Glomerular visceral epithelial cell (primary cell): Measurements from ENCODE around the gene ZNF697.

Experiments used
- DNase-seq: peaks from one replicate; pipeline ENCODE4 v3.0.0-alpha.2; 2016; ENCODE audit errors: extremely low spot score

Gene ZNF697

DNA sequence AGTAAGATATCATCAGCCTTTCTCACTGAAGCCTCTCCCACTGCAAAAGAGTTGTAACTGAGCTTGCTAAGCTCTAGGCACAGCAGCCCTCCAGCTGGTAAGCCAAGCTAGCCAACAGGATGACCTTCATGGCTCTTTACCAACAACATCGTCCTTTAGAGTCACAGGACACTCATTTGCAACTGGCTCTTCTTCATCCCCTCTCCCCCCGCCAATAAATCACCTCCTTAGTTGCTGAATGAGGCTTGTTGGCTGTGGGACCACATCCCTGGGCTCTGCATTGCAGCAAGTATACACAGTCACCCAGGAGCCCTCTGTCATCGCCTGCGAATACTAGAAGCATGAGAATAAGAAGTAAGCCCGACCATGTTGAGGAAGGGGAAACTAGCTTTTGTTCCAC lies 16.0 kb upstream of the ZNF697 start:
- DNase-seq, result no peak

GRCh38 chr1:119662034-119662437 lies 14.0 kb upstream of the ZNF697 start:
- DNase-seq, result no peak

GRCh38 chr1:119660253-119661083 lies 12.4 kb upstream of the ZNF697 start:
- no peak for DNase-seq

GRCh38 chr1:119659628-119660027 lies 11.6 kb upstream of the ZNF697 start:
- no peak for DNase-seq

- no peak for DNase-seq
These were observed 8.4 kb upstream of the ZNF697 start for GRCh38 chr1:119656410-119656955.

DNA sequence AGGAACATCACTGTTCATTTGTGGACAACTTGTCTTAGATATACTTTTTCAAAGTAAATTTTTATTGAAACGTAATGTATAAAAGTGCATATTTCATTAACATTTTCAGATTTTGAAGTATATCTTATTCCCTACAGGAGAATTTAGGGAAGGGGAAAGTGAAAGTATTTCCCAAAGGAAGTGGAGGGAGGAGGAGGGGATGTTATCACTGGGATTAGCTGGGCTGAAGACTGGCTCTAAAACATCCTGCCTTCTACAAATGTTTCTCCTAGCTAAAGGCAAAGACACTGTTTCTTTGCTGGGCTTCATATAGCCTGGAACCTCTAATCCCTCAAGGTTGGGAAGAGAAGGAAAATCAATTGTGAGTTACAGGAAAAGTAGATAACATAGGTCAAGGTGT lies 7.1 kb upstream of the ZNF697 start:
- DNase-seq, result no peak

- DNase-seq, result no peak
These were observed 5.7 kb upstream of the ZNF697 start for GRCh38 chr1:119653839-119654170.

- DNase-seq, result no peak
These were observed 5.2 kb upstream of the ZNF697 start for GRCh38 chr1:119653135-119653838.

- no peak for DNase-seq
These were observed 4.5 kb upstream of the ZNF697 start for GRCh38 chr1:119652587-119652986.

DNA sequence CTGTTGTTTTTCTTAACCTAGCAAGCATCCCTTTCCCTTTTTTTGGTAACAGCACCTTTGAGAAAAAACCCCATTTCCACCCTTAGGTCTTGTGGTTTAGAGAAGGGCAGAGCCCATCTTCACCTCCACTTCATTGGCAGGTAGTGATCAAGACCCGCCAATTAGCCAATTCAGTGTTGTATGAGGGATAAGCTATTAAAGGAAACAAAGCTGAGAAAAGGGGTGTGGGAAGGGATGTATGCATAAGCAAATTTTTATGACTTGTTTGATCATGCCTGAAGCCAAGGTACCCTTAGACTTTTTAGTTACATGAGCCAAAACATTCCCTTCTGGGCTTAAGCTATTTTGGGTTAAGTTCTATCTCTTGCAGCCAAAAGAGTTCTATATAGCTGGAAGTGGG lies 3.6 kb upstream of the ZNF697 start:
- DNase-seq, result no peak

GRCh38 chr1:119651133-119651532 lies 3.1 kb upstream of the ZNF697 start:
- no peak for DNase-seq

- DNase-seq, result no peak
These were observed 546 bp upstream of the ZNF697 start for GRCh38 chr1:119648620-119649004.

DNA sequence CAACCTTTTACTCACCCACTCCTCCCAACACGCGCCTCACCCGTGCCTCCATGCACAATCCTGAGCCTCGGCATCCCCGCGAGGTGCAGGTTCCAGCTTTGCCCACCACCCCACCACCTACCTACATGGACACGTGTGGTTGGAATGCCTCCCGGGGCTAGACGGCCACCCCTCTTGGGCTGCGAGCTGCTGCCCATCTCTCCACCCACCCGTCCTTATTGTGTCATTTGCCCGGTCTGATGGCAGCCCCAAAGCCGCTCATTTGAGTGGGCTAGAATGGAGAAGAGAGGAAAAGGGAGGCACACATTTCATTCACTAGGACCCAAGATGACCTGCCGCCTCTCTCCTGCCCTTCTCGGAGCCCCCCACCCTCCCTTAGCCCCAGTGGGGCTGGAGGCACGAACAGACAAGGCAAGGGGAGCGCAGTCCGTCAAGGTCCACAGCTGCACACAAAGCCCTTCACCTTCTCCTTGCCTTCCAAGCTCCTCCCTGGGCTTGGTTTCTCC lies 785 bp downstream of the ZNF697 start:
- DNase-seq, result no peak

GRCh38 chr1:119646521-119647227 lies 1.4 kb downstream of the ZNF697 start:
- DNase-seq, result peak; percentile 86

DNA sequence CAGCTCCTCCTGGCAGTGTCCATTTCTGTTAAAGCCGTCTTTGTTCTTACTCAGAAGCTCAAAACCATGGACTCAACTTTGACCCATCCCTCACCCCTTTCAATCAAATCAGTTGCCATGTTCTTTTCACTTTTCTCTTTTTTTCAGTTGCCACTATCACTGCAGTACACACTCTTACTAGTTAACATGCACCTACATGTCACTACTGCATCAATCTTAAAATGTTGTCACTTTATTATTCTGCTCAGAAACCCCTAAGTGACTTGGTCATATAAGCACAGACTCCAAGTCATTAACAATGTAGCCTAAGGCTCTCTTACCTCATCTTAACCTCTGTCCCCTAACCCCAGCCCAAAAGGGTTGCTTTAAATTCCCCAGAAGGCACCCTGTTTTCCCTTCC lies 9.0 kb downstream of the ZNF697 start:
- no peak for DNase-seq

GRCh38 chr1:119637710-119638109 lies 10.4 kb downstream of the ZNF697 start:
- no peak for DNase-seq

- peak; percentile 32 for DNase-seq
These were observed 11.5 kb downstream of the ZNF697 start for GRCh38 chr1:119636491-119637089.

DNA sequence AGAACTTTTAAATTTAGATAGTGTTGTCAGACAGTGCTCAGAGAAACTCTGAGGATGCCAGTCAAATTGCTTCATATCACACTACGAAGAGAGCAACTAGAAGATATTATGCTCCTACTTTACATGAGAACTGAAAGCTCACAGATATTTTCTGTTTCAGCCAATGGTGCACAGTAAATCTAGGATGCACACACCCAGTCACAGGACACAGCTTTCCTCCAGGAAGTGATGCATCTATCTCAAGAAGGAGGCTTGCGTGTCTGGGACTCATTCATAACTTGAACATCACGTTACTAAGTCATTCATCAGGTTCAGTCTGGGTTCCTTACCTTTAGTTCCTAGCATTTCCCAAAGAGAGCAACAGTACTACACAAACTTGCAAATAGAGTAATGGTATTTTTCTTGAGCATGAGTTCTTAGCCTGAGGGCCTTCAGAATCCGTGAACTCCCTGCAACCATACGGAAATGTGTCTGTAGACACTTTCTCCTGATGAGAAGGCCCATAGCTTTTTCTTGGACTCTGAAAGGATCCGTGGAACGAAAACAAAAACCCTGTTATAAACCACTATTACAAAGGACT lies 12.2 kb downstream of the ZNF697 start:
- DNase-seq, result peak; percentile 44

DNA sequence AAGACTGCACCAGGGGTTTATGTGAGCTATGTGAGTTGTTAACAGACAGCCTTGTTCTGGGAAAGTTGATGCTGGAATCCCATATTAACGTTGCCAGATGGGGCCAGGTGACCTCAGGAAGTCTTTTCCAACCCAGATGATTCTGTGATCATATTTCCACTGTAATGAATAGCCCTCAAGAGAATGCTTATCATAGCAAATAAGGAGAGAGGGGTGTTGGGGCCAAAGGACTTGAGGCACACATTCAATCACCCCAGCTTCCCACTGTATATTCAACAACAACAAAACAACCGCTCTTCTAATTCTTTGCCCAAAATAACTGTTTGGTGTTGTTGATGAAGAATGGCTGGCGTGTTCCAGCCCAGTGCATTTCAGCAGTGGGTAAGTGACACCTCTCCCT lies 14.1 kb downstream of the ZNF697 start:
- no peak for DNase-seq

- DNase-seq, result no peak
These were observed 14.5 kb downstream of the ZNF697 start for GRCh38 chr1:119633575-119633974.

DNA sequence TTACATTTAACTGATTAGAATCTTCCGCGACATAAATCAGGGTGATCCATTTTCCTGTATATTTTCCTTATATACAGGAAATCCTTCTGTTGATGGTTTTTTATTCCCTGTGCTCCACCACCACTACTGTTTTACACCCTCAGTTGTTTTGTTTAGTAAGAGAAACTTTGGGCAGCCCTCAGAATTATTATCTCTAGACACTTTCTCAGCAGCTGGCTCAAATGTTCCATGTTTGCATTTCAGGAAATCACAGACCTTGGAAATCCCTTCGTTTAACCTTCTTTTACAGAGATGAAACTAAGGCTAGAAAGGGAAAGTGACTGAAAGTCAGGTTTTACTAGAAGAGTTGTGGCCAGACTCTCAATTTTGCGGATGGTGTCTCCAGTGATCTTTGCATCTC lies 15.2 kb downstream of the ZNF697 start:
- no peak for DNase-seq

DNA sequence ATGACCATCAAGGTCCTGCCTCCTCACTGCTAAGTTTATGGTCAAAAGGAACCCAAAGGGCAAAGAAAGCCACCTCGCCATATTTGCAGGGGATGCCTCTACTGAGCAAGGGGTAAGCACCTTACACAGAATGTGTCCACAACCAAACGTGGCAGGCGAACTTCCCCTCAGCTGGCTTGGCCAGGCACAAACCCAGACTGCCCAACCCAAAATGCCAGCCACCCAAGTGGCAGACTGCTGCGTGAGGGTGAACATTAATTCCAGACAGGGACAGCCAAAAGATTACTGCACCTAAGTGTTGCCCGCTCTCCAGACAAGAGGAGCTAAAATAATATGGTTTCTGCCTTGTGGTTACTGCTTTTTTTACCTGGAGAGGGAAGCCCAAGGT lies 16.0 kb downstream of the ZNF697 start:
- DNase-seq, result no peak
